ENCODE measurements around the gene EPS8. TPM values are rescaled to one million over a fixed set of nuclear protein-coding genes. Genes with fewer than 3 reads are reported as not detected.
"Not testable (repeated sequence)": the region's sequence is repeated elsewhere in the genome, so short reads cannot be mapped to it uniquely, and the experiment has no call there.

EPS8 gene
- polyA plus RNA-seq, 1 donor, result 71.0 TPM

DNA sequence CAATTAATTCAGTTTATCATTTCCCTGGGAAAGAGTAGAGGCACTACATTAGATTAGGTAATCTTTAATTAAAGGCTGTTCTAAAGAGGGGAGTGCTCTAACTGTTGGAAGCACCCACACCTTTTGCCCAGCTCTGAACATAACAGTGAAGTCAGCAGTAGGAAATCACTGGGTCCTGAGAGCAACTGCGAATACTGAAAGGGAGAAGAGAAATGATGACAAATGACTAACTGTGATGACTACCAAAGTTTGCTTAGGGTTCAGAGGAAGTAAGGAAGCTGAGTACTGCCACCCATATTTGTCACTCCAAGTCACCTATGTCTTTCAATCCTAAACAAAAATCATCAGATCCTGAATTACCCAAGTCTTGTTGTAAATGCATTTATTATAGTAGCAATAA is 140.6 kb downstream of the EPS8 start:
- no peak for DNase-seq

DNA sequence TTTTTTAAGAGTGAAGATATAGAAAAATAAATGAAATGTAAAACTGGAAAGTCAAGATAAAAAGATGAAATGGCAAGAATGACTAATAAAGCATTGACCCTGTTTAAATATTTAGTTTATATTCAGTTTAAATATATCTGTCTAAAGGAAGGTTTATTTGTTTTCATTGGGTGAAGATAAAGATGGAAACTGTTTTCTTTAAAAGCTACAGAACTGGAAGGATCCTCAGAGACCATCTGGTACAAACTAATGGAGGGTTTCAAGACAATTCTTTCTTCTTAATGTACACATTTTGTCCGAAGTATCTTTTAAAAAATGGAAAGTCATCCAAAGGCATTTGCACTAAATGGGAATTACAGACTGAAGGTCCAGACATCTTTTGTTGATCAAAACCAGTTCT is 142.6 kb downstream of the EPS8 start:
- no peak for DNase-seq

DNA sequence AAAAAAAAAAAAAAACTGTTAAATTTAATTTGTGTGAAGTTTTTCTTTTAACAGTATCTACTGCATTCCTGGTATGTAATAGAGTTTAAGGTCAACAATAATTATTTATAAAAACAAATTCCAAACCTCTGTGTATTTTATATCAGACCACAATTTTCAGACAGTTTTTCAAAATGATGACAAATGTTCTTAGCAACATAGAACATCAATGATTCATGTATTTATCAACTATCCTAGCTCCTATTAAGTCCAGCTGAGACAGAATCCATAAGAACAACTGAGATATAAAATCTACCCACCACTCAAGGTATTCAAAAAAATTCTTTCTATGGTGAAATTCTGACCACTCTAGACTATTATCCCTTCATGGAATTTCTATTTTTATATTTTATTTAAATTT is 144.5 kb downstream of the EPS8 start:
- DNase-seq, result no peak

DNA sequence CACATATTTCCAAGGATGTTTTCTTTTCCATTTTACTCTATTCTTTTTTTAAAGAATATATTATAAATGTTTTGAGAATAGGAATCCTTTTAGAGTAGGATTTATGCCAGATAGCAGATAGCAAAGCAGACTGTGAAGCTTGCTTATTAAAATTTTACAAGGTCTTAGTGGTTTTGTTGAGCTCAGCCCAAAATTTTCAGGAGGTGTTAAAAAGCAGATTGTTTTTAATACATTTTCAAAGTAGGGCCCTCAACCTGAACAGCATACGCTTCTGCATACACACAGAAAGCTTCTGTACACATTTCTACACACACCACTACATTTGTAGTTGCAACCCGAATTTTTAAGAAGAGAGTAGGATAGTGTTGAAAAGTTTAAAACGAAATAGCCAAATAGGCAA is 151.0 kb downstream of the EPS8 start:
- DNase-seq, result no peak

DNA sequence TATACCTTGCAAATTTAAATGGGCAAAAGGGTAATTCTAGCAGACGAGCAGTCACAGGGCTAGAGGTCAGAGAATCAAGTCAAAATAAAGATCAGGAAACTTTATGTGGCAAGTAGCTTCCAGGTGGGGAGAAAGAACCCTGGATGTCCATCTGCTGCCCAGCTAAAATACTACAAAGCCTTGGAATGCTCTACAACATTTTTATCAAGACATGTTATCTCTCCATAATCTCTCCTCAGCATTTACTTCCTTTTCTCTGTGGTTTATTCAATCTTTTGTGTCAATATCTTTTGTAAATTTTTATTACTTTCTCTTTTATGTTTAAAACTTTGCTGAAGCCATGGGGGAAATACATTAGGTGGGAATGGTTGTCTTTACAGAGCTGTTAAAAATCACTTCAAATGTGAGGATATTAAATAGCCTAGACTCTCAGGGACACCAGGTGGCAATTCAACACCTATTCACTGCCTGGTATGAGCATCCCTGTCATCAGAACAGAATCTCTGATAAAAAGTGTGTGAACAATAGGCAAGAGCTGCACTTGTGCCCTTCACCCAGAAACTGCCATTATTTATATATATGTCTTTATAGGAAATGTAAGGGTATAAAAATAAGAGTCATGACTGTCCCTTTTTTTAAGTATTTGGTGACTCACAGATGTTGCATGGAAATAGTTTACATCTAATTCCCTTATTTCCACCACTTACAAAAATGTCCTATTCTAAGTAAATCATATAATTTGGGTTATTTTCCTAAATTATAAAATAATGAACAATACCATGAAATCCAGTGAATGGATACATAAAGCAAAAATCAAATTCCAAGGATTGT is 152.9 kb downstream of the EPS8 start:
- DNase-seq, result no peak

DNA sequence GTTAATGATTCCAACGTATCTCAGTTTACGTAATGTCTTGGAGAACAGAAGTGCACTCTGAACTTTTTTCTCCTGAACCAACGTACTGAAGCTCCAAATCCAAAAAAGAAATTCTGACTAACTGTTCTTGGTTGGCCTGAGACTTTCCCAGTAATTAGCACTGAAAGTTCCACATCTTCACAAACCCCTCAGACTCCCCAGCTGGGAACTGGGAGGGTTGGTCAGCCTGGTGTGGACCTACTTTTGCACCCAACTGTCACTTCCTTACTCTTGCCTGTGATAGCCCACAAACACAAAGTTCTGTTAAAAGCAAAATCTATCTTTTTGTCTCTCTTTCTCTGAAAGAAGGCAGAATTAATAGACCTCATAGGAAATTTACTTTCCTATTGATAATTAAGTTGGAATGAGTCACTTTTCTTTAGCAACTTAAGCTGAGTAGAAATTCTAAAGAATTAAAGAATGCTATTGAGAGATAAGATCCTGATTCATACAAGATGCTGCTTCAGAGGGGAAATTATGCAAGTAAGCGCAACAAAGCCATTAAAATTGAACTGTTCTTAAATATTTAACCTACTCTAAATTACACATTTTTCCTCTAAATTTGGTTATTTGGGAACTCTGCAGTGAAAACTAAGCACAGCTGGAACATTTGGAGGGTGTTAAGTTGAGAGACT is 155.0 kb downstream of the EPS8 start:
- no peak for DNase-seq

DNA sequence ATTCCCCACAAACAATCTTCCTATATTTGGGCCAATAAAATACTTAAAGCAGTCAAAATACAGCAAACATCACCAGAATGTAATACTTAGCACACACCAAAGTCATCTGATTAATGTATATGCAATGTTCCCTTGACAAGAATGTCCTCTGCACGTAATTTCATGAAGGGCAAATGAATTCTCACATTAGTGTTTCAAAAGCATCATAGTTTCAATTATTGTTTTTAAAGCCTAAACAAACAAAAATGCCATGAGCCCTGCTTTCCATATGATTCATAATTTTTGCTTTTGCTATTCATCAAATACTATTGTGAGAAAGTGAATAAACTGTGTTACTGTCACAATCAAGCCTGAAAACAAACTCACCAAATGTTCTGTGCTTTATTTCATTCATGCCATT is 156.0 kb downstream of the EPS8 start:
- no peak for DNase-seq

DNA sequence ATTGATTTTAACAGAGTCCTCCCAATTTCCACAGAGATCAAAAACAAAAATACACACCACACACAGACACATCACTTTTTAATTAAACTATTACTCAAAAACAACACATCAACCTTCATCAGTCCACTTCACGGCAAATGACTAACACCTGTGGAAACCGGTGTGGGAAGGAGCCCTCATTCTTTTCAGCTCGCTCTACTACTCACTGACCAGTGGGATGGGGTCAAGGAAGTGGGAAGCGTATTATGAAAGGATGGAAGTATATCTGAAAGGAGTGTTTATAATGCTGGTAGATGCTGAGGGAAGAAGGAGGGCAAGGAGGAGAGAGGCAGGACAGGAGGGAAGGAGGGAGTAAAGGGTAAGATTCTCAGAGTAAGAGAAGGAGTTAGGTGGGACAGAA is 156.5 kb downstream of the EPS8 start:
- DNase-seq, result no peak

DNA sequence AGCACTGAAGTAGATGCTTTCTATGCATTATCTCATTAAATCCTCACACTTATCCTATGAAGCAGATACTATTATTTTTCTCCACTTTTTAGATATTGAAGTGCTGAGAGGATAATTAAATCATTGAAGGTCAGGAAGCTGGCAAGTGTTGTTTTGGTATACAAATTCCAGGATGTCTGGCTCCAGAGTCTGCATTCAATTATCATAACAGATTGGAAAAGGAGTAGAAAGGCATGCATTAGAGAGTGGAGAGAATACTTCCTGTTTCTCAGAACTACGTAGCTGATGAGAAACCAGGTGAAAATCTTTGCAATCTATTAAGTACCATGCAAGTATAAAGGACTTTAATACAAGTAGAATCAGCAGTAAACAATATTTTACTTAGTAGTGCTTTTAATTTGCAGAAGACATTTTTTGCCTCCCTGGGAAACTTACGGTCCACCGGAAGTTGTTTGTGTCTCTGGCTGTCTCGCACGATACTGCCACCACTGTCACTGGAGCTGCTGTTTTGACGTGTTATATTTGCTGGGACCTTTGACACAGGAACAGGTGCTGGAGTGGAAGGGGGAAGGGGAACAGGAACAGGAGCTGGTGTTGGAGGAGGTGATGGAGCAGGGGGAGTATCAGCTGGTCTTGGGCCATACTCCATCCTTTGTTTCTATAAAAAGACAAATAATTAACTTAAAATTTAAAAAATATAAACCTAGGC is 158.0 kb downstream of the EPS8 start:
- no peak for DNase-seq

DNA sequence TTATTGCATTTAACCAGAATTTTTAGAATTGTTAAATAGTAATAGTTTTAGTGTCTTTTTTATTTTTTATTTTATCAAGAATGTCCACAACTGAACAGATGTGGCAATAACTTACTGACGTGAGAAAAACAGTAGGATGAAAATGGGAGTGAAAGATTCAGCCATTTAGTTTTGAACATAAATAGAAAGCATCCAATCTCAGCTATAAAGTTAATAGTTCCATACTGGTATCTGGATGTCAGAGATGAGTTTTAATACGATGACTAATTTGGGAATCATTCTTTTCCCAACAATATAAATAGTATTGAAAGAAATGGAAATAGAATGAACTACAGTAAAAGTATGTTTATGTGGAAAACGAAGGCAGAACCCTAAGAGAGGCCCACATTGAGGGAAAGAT is 159.4 kb downstream of the EPS8 start:
- no peak for DNase-seq

DNA sequence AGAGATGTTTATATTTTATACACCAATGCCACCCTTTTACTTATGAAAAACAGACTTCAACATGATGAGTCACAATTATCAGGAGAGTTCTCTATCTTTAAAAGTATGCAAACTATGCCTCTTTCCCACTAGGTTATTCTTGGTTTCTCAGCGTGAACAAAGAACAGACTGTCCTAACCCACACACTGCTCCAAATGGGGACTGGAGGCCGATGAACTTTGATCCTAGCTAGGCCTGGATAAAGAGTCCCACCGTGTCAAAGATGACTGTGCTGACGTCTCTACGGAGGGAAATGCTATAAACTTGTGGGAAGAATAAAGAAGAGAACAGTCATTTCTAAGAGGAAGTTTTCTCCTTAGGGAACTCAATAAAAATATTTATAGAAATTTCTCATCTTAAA is 160.1 kb downstream of the EPS8 start:
- DNase-seq, result no peak

DNA sequence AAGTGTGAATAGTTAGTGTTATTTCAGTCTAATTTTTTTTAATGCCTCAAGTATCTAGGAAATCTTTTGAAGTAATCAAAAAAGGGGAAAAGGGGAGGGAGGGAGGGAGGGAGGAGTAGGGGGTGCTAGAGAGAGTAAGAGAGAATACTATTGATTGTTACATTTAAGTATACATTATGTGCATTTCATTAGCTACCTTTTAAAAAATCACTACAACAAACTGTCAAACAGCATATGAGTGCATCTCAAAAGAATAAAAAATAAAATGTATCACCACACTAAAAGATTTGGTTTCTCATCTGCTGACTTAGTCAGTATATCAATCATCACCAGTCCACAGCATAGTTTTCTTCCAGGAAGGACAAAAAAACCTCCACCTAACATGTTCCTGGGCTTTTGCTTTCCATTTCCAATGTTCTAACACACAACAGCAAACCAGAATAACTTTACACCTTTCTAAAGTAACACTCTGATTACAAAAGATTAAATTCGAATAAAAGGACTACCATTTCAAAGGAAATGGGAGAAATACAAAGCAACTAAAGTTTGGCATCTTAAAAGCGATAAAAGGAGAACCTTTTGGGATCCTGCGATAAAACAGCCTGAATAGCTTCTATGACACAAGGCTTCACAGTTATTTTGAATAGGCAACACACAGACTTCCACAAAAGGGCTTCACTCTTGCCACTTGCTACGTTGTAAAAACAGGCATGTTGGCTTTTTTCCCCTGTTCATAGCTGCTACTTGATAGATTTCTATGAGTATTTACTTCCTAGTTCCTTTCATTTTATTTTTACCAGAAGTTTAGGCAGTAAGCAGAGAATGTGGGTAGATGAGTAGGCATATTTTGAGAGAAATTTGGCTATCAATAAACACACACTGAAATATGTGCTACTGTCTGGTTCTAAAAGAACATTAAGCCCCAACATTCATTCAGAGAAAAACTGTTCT is 160.9 kb downstream of the EPS8 start:
- no peak for DNase-seq

DNA sequence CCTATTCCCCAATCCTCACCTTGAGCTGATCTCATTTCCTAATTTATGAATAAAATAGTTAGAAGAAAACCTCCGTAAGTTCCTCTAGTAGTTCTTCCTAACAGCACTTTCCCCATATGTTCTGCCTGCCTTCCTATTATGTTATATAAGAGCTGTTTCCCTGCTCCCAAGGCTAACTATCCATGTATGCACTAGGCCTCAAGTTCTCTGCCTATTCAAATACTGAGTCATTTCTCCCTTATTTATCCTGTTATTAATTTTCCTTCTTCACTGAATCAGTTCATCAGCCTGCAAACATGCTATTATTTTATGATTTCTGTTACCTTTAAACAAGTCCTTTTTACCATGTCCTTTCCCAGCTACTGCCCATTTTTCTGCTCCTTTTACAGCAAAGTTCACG is 164.1 kb downstream of the EPS8 start:
- no peak for DNase-seq

DNA sequence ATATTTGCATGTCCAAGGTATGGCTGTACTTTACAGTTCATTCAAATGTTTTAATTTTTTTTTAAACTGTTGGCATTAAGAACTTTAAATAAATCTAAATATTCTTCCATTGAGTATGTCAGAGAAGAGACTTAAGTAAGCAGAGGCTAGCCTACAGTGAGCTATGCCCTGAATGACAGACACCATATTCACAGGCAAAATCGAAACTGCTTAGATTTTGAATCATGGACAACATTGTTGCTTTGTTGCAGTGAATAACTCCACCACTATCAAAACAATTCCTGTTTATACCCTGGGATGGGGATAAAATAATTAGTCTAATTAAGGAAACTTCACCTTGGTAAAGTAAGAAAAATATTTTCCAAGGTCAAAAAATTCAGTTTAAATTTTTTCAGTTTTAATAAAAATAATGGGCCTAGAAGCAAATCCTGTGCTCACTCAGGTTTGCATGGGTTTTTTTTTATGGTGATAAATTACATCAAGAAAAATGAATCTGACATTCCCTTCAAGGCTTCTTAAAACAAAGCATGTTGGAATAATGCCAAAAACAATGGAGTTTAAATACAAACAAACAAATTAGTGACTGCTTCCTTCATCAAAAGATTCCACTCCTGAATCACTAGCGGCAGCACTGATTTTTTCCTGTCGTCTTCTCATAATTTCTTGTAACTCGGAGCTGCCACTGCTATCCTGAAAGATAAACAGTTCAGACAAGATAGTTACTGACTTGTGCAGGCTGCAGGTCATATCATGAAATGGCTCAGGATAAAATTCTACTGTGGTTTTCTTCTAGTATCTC is 168.2 kb downstream of the EPS8 start:
- no peak for DNase-seq

DNA sequence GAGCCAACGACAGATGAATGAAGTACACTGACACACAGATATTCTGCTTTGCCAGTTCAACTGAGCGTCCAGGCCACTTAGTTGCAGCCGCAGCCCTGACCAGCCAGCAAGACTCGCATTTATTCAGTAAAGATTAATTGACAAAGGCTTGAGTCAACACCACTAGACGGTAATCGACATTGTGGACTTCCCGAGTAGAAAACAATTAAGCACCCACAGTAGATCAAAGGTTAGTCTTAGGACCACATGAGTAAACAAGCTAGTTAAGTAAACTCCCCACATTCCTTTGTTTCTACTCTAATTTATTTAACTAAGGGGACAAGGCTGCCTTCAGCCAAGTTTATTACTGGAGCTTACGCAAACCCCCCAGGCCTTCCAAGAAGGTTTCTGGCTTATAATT is 172.7 kb downstream of the EPS8 start:
- DNase-seq, result not testable (repeated sequence)

DNA sequence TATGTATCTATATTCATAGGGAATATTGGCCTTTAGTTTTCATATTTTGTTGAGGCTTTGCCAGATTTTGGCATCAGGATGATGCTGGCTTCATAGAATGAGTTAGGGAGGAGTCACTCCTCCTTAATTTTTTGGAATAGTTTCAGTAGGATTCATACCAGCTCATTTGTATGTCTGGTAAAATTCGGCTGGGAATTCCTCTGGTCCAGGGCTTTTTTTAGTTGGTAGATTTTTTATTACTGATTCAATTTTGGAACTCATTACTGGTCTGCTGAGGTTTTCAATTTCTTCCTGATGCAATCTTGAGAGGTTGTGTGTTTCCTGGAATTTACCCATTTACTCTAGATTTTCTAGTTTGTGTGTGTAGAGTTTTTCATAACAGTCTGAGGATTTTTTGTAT is 175.2 kb downstream of the EPS8 start:
- DNase-seq, result no peak

DNA sequence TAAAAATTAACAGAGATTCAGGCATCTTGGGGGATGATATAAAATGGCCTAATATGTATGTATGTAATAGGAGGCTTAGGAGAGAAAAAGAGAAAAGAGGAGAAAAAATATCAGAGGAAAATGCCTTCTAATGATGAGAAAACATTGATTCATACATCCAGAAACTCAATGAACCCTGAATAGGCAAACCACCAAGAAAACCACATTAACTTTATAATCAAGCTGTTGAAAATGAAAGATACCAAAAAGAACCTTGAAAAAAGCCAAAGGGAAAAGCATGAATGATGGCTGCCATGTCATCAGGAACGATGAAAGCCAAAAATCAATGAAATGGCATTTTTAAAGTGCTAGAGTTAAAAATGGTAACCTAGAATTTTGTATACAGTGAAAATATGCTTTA is 180.2 kb downstream of the EPS8 start:
- DNase-seq, result no peak

DNA sequence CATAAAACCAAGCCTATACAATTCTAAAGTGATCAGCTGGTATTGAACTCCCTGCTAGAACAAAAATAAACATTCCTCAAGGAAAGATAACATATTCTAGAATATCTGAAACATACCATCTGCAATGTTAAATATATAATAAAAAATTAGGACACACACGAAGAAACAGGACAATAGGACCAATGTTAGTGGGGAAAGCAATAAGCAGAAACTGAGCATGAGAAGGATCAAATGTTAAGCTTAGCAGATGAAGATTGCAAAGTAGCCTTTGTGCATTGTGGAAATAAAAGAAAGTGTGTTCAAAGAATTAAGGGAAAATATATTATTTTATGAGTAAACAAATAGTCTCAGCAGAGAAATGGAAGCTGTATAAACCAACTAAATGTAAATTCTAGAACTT is 180.8 kb downstream of the EPS8 start:
- DNase-seq, result no peak

DNA sequence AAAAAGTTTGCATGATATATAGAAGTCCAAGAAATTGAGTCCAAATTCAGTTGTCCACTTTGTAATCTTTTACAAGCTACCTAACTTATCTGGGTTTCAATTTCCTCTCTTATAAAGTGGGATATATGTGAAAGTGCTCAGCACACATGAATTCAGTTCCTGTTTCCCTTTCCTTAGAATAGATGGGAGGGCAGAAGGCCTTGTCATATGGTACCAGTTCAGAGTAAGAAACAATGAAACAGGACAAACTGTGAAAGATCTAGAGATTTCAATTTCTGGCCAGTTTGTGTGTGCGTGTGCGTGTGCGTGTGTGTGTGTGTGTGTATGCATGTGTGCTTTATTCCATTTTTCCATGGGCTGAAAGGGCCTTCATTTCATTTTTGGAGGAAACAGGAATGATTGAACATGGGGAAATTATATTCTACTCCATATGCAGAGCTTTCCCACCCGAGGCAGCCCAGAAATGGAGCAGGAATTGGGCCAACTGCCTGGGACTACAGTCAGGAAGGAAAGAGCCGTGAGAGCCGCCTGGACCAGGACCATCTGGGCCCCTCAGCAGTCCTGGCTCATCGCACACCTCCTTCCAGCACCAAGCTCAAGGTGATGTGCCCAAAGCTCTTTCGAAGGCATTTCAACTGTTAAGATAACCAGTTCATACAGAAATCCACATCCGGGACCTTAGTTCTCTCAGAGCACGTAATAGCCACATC is 183.2 kb downstream of the EPS8 start:
- DNase-seq, result no peak

DNA sequence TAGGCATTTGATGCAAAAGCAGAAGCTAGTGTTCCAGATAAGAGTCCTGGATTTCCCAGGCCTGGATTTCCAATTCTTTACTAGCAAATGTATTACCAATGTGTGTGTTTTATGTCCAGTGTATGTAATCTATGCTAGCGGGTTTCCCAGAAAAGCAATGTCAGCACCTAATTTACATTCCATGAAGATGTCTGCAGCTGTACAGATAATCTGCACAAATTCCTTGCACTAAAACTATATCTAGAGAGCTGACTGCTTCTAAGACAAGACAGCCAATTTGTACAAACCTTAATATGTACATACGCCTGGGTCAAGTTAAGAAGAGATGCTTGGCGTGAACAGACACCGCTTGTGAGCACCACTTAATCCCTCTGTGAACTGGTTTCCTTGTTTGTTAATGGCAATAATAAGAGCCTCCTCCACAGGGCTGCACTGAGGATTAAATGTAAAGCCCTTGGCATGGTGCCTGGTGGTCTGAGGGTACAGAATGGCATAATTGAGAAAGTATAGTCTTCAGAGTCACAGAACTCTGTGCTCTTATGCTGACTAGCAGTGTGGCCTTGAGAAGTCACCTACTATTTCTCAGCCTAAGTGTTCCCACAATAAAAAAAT is 185.6 kb downstream of the EPS8 start:
- no peak for DNase-seq

Measured in left kidney (tissue), 2 donors.